HepG2 (cell line): ENCODE results near the gene RBP5. TPM values are rescaled to one million over a fixed set of nuclear protein-coding genes. Genes with fewer than 3 reads are reported as not detected.
A peak's percentile ranks its signal among the peaks of the same experiment; 100 is the strongest.

ENCODE experiments used
- BORCS8-MEF2B ChIP-seq: sonication (generic); formaldehyde crosslinking; IDR thresholded peaks from 2 replicates; pipeline ENCODE4 v1.8.0; 2022; ENCODE audit warnings: mild to moderate bottlenecking, missing genetic modification reagents
- CENPT ChIP-seq: sonication (generic); formaldehyde crosslinking; IDR thresholded peaks from 2 replicates; pipeline ENCODE4 v1.8.0; 2022; ENCODE audit warnings: low read depth, mild to moderate bottlenecking, moderate library complexity, missing genetic modification reagents
- LBX2 ChIP-seq: sonication (generic); formaldehyde crosslinking; IDR thresholded peaks from 2 replicates; pipeline ENCODE4 v1.5.0; 2020; ENCODE audit warnings: missing genetic modification reagents, mild to moderate bottlenecking, borderline replicate concordance
- MEIS1 ChIP-seq: sonication (generic); formaldehyde crosslinking; IDR thresholded peaks from 2 replicates; pipeline ENCODE4 v1.9.0; 2021; ENCODE audit warnings: mild to moderate bottlenecking, missing genetic modification reagents, moderate library complexity, borderline replicate concordance
- MXI1 ChIP-seq: IDR thresholded peaks from 3 replicates; pipeline ENCODE4 v1.6.1; 2012; ENCODE audit warnings: low read depth, low read length, inconsistent platforms, borderline replicate concordance
- NFKB2 ChIP-seq: sonication (generic); formaldehyde crosslinking; IDR thresholded peaks from 2 replicates; pipeline ENCODE4 v1.4.0; 2020; ENCODE audit warnings: missing genetic modification reagents, borderline replicate concordance
- NR1H2 ChIP-seq: sonication (generic); formaldehyde crosslinking; IDR thresholded peaks from 2 replicates; pipeline ENCODE4 v1.8.1; 2022; ENCODE audit warnings: low read depth, missing genetic modification reagents, borderline replicate concordance
- PRMT3 ChIP-seq: sonication (generic); formaldehyde crosslinking; IDR thresholded peaks from 2 replicates; pipeline ENCODE4 v1.8.1; 2022; ENCODE audit warnings: low read depth, mild to moderate bottlenecking, moderate library complexity, missing genetic modification reagents, borderline replicate concordance
- SMARCC2 ChIP-seq: fragments of 450-650 bp; IDR thresholded peaks from 2 replicates; pipeline ENCODE4 v1.6.1; 2017; ENCODE audit warnings: antibody characterized with exemption, mild to moderate bottlenecking
- STAG1 ChIP-seq: sonication (generic); formaldehyde crosslinking; IDR thresholded peaks from 2 replicates; pipeline ENCODE4 v1.4.0; 2020; ENCODE audit warnings: missing genetic modification reagents
- ZHX1 ChIP-seq: sonication (generic); formaldehyde crosslinking; IDR thresholded peaks from 2 replicates; pipeline ENCODE4 v1.8.1; 2022; ENCODE audit warnings: low read depth, mild to moderate bottlenecking, missing genetic modification reagents
- ZKSCAN1 ChIP-seq: fragments of 150-350 bp; IDR thresholded peaks from 2 replicates; pipeline ENCODE4 v1.6.1; 2014; ENCODE audit warnings: low read length
- ZNF3 ChIP-seq: IDR thresholded peaks from 2 replicates; pipeline ENCODE4 v1.7.0; 2017; ENCODE audit warnings: inconsistent platforms
- ZNF317 ChIP-seq: sonication (generic); formaldehyde crosslinking; IDR thresholded peaks from 2 replicates; pipeline ENCODE4 v1.5.0; 2020; ENCODE audit warnings: mild to moderate bottlenecking, missing genetic modification reagents
- ZNF350 ChIP-seq: sonication (generic); formaldehyde crosslinking; IDR thresholded peaks from 2 replicates; pipeline ENCODE4 v1.4.0; 2020; ENCODE audit warnings: mild to moderate bottlenecking, low read depth, missing genetic modification reagents, borderline replicate concordance
- ZSCAN25 ChIP-seq: sonication (generic); formaldehyde crosslinking; IDR thresholded peaks from 2 replicates; pipeline ENCODE4 v1.8.0; 2022; ENCODE audit warnings: mild to moderate bottlenecking, missing genetic modification reagents
- polyA plus RNA-seq, 8 experiments: library from polyadenylated mRNA; depleted of rRNA in 3 of 8; stranded (reverse) in 7 of 8; unstranded in 1 of 8; fragments of >200 nt; fragmentation: Illumina TruSeq in 4 of 8; extraction: Trizol in 4 of 8; gene quantifications; 2 replicates each; pipeline versions ENCODE4 v1.2.1 to v1.2.3, GENCODE V29; 2011 to 2016; ENCODE audit warnings: low read depth in 4 of 8, missing spikeins in 1 of 8, mixed read lengths in 1 of 8; ENCODE audit not compliant: insufficient read depth in 1 of 8
- total RNA-seq, 5 experiments: library from RNA; depleted of rRNA; stranded (reverse); fragments of >200 nt; fragmentation: Illumina TruSeq; extraction: Trizol; gene quantifications; 2 replicates each; pipeline ENCODE4 v1.2.3, GENCODE V29; 2016; ENCODE audit warnings: low read depth in 1 of 5
- TF ChIP-seq, protein P1 (sequence below): sonication (generic); formaldehyde crosslinking; IDR thresholded peaks from 2 replicates; pipeline ENCODE4 v1.4.0; 2020; ENCODE audit warnings: low read depth, mild to moderate bottlenecking, missing genetic modification reagents
- TF ChIP-seq, protein P2 (sequence below): sonication (generic); formaldehyde crosslinking; IDR thresholded peaks from 2 replicates; pipeline ENCODE4 v1.8.0; 2022; ENCODE audit warnings: mild to moderate bottlenecking, missing genetic modification reagents; ENCODE audit not compliant: insufficient replicate concordance
- TF ChIP-seq, protein P3 (sequence below): sonication (generic); formaldehyde crosslinking; IDR thresholded peaks from 2 replicates; pipeline ENCODE4 v1.4.0; 2020; ENCODE audit warnings: missing genetic modification reagents, borderline replicate concordance

The RBP5 gene
- total and polyA plus RNA-seq, 2 of the 13 experiments (the other 11 are each of a cell fraction or from before 2014, with no cell fraction given): 13.8 to 19.8 TPM

GRCh38 chr12:7108796-7109571, 19.7 kb downstream of the RBP5 start, which contains the start of gene C1RL (continued):
- TF ChIP-seq ZHX1 (CRISPR knock-in tag) (no peak), ZNF3 (CRISPR knock-in tag) (no peak), MEIS1 (CRISPR knock-in tag) (no peak), BORCS8-MEF2B (peak; percentile 30; the same call in 1 of the 2 replicates), LBX2 (no peak), ZNF317 (no peak), STAG1 (CRISPR knock-in tag) (peak; percentile 73), NR1H2 (CRISPR knock-in tag) (no peak), PRMT3 (CRISPR knock-in tag) (0 out of 2 replicates have a peak, but pooled peaks have one; percentile 36), ZKSCAN1 (no peak), ZNF350 (CRISPR knock-in tag) (0 out of 2 replicates have a peak, but pooled peaks have one; percentile 27), MXI1 (peak; percentile 38; the same call in 1 of the 3 replicates), ZSCAN25 (CRISPR knock-in tag) (peak; percentile 75; the same call in 1 of the 2 replicates), NFKB2 (no peak; the same call in 1 of the 2 replicates), SMARCC2 (no peak), CENPT (CRISPR knock-in tag) (no peak)
- TF ChIP-seq, protein P1, sequence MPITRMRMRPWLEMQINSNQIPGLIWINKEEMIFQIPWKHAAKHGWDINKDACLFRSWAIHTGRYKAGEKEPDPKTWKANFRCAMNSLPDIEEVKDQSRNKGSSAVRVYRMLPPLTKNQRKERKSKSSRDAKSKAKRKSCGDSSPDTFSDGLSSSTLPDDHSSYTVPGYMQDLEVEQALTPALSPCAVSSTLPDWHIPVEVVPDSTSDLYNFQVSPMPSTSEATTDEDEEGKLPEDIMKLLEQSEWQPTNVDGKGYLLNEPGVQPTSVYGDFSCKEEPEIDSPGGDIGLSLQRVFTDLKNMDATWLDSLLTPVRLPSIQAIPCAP (CRISPR knock-in tag): no peak
- TF ChIP-seq, protein P2, sequence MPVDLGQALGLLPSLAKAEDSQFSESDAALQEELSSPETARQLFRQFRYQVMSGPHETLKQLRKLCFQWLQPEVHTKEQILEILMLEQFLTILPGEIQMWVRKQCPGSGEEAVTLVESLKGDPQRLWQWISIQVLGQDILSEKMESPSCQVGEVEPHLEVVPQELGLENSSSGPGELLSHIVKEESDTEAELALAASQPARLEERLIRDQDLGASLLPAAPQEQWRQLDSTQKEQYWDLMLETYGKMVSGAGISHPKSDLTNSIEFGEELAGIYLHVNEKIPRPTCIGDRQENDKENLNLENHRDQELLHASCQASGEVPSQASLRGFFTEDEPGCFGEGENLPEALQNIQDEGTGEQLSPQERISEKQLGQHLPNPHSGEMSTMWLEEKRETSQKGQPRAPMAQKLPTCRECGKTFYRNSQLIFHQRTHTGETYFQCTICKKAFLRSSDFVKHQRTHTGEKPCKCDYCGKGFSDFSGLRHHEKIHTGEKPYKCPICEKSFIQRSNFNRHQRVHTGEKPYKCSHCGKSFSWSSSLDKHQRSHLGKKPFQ (CRISPR knock-in tag): no peak
- TF ChIP-seq, protein P3, sequence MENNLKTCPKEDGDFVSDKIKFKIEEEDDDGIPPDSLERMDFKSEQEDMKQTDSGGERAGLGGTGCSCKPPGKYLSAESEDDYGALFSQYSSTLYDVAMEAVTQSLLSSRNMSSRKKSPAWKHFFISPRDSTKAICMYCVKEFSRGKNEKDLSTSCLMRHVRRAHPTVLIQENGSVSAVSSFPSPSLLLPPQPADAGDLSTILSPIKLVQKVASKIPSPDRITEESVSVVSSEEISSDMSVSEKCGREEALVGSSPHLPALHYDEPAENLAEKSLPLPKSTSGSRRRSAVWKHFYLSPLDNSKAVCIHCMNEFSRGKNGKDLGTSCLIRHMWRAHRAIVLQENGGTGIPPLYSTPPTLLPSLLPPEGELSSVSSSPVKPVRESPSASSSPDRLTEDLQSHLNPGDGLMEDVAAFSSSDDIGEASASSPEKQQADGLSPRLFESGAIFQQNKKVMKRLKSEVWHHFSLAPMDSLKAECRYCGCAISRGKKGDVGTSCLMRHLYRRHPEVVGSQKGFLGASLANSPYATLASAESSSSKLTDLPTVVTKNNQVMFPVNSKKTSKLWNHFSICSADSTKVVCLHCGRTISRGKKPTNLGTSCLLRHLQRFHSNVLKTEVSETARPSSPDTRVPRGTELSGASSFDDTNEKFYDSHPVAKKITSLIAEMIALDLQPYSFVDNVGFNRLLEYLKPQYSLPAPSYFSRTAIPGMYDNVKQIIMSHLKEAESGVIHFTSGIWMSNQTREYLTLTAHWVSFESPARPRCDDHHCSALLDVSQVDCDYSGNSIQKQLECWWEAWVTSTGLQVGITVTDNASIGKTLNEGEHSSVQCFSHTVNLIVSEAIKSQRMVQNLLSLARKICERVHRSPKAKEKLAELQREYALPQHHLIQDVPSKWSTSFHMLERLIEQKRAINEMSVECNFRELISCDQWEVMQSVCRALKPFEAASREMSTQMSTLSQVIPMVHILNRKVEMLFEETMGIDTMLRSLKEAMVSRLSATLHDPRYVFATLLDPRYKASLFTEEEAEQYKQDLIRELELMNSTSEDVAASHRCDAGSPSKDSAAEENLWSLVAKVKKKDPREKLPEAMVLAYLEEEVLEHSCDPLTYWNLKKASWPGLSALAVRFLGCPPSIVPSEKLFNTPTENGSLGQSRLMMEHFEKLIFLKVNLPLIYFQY (CRISPR knock-in tag): peak; percentile 77; the same call in 1 of the 2 replicates
